Body of pancreas (tissue), 4 donors: ENCODE measurements around the gene STRADA.

Experiments used
- POLR2A ChIP-seq, 3 donors: fragments of 450-650 bp; IDR thresholded peaks; one replicate each; pipeline ENCODE4 v1.6.1; 2016; ENCODE audit warnings: antibody characterized with exemption in 3 of 3, mild to moderate bottlenecking in 2 of 3
- TF ChIP-seq, protein P1 (sequence below), 7 experiments: fragments of 450-650 bp in 4 of 7; fragments of 200-600 bp in 3 of 7; sonication (generic) in 3 of 7; IDR thresholded peaks; one replicate each; pipeline ENCODE4 v1.5.1; 2016 to 2019; ENCODE audit warnings: antibody characterized with exemption in 7 of 7

DNA sequence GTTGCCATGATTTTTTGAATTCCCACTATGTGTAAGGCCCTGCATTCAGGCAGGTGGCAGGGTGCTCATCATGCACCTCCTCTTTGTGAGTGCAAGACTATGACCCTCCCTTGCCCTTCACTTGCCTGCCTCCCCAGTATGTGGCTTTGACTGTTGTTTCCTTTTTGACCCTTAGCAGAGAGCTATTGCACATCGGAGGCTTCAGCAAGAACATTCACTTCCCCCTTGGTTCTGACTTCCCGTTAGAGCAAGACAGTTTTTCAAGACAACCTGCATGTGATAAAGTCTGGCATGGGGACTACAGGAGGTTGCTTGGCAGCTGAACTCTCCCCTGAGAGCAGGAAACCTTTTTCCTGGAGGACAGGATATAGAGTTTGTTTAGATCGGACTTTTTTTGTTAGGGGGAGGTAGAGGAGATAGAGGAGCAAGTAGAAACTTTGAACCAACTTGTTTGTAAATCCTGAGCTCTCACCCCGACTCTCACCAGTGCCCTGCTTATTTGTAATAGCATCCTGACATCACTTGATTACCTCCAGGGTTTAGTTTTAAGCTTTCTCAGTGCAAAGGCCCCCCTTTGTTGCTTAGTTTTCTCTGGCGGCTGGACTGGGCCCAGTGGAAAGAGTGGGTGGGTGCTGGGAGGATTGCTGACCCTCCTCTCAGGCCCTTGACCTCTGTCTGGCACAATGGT, 75.9 kb downstream of the STRADA start:
- TF ChIP-seq POLR2A (IDR thresholded peaks at IDR 0.05), result no peak
- TF ChIP-seq, protein P1, sequence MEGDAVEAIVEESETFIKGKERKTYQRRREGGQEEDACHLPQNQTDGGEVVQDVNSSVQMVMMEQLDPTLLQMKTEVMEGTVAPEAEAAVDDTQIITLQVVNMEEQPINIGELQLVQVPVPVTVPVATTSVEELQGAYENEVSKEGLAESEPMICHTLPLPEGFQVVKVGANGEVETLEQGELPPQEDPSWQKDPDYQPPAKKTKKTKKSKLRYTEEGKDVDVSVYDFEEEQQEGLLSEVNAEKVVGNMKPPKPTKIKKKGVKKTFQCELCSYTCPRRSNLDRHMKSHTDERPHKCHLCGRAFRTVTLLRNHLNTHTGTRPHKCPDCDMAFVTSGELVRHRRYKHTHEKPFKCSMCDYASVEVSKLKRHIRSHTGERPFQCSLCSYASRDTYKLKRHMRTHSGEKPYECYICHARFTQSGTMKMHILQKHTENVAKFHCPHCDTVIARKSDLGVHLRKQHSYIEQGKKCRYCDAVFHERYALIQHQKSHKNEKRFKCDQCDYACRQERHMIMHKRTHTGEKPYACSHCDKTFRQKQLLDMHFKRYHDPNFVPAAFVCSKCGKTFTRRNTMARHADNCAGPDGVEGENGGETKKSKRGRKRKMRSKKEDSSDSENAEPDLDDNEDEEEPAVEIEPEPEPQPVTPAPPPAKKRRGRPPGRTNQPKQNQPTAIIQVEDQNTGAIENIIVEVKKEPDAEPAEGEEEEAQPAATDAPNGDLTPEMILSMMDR (IDR thresholded peaks at IDR 0.05), result no peak
